BE2C (cell line): ENCODE results near the gene TXNRD3. TPM values are rescaled to one million over a fixed set of nuclear protein-coding genes. Genes with fewer than 3 reads are reported as not detected.
A peak's percentile ranks its signal among the peaks of the same experiment; 100 is the strongest.

ENCODE experiments used
- DNase-seq: peaks from one replicate; pipeline ENCODE4 v3.0.0-alpha.2; 2020
- H3K27me3 ChIP-seq: fragments of 250-450 bp; sonication (Bioruptor Pico); 2 replicates; pipeline ENCODE4 v1.5.1; 2020; ENCODE audit warnings: mild to moderate bottlenecking
- H3K36me3 ChIP-seq: fragments of 250-450 bp; sonication (Bioruptor Pico); 2 replicates; pipeline ENCODE4 v1.5.1; 2020; ENCODE audit warnings: mild to moderate bottlenecking
- H3K4me1 ChIP-seq: fragments of 250-450 bp; sonication (Bioruptor Pico); 2 replicates; pipeline ENCODE4 v1.5.1; 2020
- H3K4me3 ChIP-seq: 2 replicates; pipeline ENCODE4 v1.5.1; 2011; ENCODE audit warnings: low read depth, low read length
- H3K9me3 ChIP-seq: fragments of 250-450 bp; sonication (Bioruptor Pico); 2 replicates; pipeline ENCODE4 v1.5.1; 2020
- CTCF ChIP-seq: IDR thresholded peaks from 2 replicates; pipeline ENCODE4 v1.5.1; 2012; ENCODE audit warnings: mild to moderate bottlenecking, low read depth, low read length
- polyA plus RNA-seq: library from polyadenylated mRNA; unstranded; fragments of >200 nt; gene quantifications from one replicate; pipeline ENCODE4 v1.2.1, GENCODE V29; 2012; ENCODE audit warnings: low read depth, missing spikeins; ENCODE audit not compliant: insufficient read length, insufficient read depth

TXNRD3 gene
- polyA plus RNA-seq = 8.3 TPM

GRCh38 chr3:126654571-126655383 lies at the start of gene TXNRD3:
Gene TXNRD3, minus strand, starts transcription at chr3:126655124.
- peak within 1 kb of the TSS; percentile 74 for H3K4me3 ChIP-seq
- no peak for TF ChIP-seq CTCF

GRCh38 chr3:126703512-126704493 lies 48.9 kb upstream of the TXNRD3 start, which contains the start of gene CHCHD6:
Gene CHCHD6, plus strand, starts transcription at chr3:126704240. Its CDS starts 73 bp downstream, at chr3:126704313.
- peak; percentile 99 for DNase-seq
- peak within 1 kb of the TSS; percentile 81 for H3K4me3 ChIP-seq
- TF ChIP-seq CTCF = peak; percentile 26; the same call in 1 of the 2 replicates
- no peaks in the 10 kb centered on the region for H3K36me3 ChIP-seq
- H3K9me3 ChIP-seq = no peaks in the 10 kb centered on the region
- no peaks in the 10 kb centered on the region for H3K27me3 ChIP-seq
- no peaks in the 10 kb centered on the region for H3K4me1 ChIP-seq

More at GRCh38 chr3:126654571-126655383, at the start of gene TXNRD3:
- no peaks in the 10 kb centered on the region for H3K27me3 ChIP-seq
- H3K36me3 ChIP-seq = no peaks in the 10 kb centered on the region
- H3K9me3 ChIP-seq = no peaks in the 10 kb centered on the region
- H3K4me1 ChIP-seq = no peaks in the 10 kb centered on the region
- DNase-seq = peak; percentile 82

GRCh38 chr3:126699011-126699410 lies 44.1 kb upstream of the TXNRD3 start:
- DNase-seq = no peak
- Histone ChIP-seq H3K9me3 (no peaks in the 10 kb centered on the region), H3K4me3 (no peak overlapping the region), H3K27me3 (no peaks in the 10 kb centered on the region), H3K4me1 (no peaks in the 10 kb centered on the region), H3K36me3 (no peaks in the 10 kb centered on the region)
- no peak for TF ChIP-seq CTCF

GRCh38 chr3:126696701-126697267 lies 41.9 kb upstream of the TXNRD3 start:
- H3K27me3 ChIP-seq = no peaks in the 10 kb centered on the region
- H3K4me1 ChIP-seq = no peaks in the 10 kb centered on the region
- no peak for DNase-seq
- H3K9me3 ChIP-seq = no peaks in the 10 kb centered on the region
- H3K4me3 ChIP-seq = no peak overlapping the region
- no peaks in the 10 kb centered on the region for H3K36me3 ChIP-seq
- no peak for TF ChIP-seq CTCF

GRCh38 chr3:126693921-126694320 lies 39.0 kb upstream of the TXNRD3 start:
- no peak overlapping the region for H3K4me3 ChIP-seq
- no peaks in the 10 kb centered on the region for H3K27me3 ChIP-seq
- H3K4me1 ChIP-seq = no peaks in the 10 kb centered on the region
- no peaks in the 10 kb centered on the region for H3K9me3 ChIP-seq
- no peak for DNase-seq
- no peak for TF ChIP-seq CTCF
- no peaks in the 10 kb centered on the region for H3K36me3 ChIP-seq
